Myocyte (in vitro differentiated cells): Measurements from ENCODE around the gene HOXD12. TPM values are rescaled to one million over a fixed set of nuclear protein-coding genes. Genes with fewer than 3 reads are reported as not detected.

Experiments
- DNase-seq: peaks from one replicate; pipeline ENCODE4 v3.0.0-alpha.2; 2012; ENCODE audit warnings: low read depth
- total RNA-seq: library from RNA; depleted of rRNA; stranded (reverse); fragments of >200 nt; gene quantifications from 2 replicates; pipeline ENCODE4 v1.2.3, GENCODE V29; 2014

Gene HOXD12
- total RNA-seq, 1 donor from 2014 or later, result not detected

GRCh38 chr2:176118601-176119339, 19.2 kb downstream of the HOXD12 start:
- DNase-seq, result peak; percentile 23

DNA sequence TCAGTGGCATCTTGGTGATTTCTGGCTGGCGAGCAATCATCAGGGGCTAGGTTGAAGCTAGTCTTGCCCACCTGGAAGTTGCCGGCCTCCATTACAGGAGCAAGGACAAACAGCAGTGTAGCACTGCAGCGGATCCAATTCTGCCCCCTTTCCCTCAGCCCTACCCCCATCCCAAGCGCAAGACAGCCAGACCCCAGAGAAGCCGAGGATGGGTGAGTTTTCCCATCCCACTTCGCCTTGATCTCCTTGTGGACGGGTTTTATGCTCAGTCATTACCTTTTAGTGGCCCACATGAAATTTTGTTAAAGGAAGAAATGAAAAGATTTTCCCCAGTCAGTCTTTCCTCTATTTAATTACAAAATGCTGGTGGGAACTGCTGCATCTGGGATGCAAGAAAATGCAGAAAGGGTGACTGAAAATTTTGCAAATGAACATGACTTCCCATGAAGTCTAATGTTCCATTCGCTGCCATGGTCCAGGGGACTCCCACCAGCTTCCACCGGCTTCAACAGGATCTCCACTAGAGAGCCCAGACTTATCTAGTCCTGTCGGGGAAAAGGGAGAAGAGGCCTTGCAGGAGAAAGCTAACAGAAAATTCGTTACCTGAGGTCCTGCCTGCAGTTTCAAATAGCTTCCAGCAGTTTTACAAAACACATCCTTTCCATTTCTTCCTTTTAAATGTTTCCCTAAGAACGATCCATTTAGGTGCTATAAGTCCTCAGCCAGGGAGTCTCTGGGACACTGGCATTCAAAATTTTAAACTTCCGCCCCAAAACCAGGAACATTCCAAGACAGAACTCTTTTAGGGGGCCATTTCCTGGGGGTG, 21.0 kb downstream of the HOXD12 start:
- DNase-seq, result no peak

GRCh38 chr2:176121190-176122051, 21.8 kb downstream of the HOXD12 start:
- no peak for DNase-seq

- peak; percentile 58 for DNase-seq
These were observed 22.6 kb downstream of the HOXD12 start for GRCh38 chr2:176122052-176122682.

DNA sequence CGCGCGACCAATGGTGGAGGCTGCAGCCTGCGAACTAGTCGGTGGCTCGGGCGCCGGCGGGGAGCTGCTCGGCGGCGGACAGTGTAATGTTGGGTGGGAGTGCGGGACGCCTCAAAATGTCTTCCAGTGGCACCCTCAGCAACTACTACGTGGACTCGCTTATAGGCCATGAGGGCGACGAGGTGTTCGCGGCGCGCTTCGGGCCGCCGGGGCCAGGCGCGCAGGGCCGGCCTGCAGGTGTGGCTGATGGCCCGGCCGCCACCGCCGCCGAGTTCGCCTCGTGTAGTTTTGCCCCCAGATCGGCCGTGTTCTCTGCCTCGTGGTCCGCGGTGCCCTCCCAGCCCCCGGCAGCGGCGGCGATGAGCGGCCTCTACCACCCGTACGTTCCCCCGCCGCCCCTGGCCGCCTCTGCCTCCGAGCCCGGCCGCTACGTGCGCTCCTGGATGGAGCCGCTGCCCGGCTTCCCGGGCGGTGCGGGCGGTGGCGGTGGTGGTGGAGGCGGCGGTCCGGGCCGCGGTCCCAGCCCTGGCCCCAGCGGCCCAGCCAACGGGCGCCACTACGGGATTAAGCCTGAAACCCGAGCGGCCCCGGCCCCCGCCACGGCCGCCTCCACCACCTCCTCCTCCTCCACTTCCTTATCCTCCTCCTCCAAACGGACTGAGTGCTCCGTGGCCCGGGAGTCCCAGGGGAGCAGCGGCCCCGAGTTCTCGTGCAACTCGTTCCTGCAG, 23.3 kb downstream of the HOXD12 start, which contains the start of gene HOXD9:
Gene HOXD9 (plus strand): TSS at position 37 of the 728 bp plus-strand sequence. CDS start 50 bp downstream, at position 87.
- DNase-seq, result no peak

DNA sequence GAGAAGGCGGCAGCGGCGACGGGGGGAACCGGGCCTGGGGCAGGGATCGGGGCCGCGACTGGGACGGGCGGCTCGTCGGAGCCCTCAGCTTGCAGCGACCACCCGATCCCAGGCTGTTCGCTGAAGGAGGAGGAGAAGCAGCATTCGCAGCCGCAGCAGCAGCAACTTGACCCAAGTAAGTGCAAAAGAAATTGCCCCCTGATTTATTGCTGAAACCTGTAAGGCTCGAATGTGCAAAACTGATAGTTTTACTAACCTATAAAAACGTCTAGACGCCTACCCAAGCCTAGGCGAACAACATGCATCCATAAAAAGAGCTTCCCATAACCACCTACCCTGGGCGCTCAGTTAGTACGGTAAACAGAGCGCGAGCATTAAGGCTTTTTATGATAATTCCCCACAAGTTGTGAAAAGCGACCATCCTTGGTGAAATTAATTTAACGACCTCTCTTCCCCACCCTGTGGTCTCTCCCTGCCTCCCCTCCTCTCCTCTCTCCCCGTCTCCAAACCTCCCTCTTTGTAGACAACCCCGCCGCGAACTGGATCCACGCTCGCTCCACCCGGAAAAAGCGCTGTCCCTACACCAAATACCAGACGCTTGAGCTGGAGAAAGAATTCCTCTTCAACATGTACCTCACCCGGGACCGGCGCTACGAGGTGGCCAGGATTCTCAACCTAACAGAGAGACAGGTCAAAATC, 24.0 kb downstream of the HOXD12 start:
- DNase-seq, result no peak

DNA sequence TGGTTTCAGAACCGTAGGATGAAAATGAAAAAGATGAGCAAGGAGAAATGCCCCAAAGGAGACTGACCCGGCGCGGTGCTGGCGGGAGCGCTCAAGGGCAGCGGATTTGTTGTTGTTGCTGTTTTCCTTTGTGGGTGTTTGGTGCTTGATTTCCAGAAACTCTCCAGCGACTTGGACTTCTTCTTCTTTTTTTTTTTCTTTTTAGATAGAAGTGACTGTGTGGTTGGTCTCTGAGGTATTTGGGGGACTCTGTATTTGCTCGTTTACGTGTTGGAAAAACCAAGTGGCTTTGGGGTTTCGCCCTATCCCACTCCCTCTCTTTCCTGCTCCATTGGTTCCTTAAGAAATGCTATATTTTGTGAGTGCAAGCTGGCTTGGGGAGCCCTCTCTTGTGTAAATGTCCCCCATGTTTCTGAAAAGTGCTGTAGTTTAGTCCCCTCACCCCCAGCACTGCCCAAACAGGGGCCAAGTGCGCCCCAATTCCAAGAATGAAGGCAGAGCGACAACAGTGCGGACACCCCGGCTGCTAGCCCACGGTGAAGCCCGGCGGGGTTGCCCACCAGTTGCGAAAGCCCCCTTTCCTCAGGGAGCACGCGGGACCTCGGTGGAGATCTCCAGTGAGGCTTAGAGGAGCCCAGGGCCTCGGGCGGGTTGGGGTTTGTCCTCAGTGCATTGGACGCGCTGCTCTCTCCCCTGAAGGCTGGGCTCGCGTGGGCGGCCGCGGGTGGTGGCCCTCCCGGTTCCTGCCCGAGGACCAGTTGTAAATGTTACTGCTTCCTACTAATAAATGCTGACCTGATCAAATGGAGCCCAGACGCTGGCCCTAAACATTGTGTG, 24.7 kb downstream of the HOXD12 start:
- DNase-seq, result no peak

GRCh38 chr2:176124947-176125771, 25.6 kb downstream of the HOXD12 start:
- no peak for DNase-seq

GRCh38 chr2:176125772-176126054, 26.1 kb downstream of the HOXD12 start:
- no peak for DNase-seq

- peak; percentile 71 for DNase-seq
These were observed 27.6 kb downstream of the HOXD12 start for GRCh38 chr2:176126929-176127773.

DNA sequence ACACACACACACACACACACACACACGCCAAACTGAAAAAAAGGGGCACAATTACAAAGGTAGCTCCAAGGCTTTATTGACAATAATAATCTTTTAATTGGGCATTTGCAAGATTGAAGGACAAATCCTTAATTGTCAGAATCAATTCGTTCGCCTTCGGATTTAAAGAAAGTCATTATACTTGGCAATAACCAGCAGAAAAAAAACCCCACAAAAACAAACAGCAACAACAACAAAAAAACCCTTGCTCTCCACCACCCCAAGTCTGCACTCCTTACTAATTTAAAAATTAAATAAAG, 28.1 kb downstream of the HOXD12 start:
- no peak for DNase-seq

DNA sequence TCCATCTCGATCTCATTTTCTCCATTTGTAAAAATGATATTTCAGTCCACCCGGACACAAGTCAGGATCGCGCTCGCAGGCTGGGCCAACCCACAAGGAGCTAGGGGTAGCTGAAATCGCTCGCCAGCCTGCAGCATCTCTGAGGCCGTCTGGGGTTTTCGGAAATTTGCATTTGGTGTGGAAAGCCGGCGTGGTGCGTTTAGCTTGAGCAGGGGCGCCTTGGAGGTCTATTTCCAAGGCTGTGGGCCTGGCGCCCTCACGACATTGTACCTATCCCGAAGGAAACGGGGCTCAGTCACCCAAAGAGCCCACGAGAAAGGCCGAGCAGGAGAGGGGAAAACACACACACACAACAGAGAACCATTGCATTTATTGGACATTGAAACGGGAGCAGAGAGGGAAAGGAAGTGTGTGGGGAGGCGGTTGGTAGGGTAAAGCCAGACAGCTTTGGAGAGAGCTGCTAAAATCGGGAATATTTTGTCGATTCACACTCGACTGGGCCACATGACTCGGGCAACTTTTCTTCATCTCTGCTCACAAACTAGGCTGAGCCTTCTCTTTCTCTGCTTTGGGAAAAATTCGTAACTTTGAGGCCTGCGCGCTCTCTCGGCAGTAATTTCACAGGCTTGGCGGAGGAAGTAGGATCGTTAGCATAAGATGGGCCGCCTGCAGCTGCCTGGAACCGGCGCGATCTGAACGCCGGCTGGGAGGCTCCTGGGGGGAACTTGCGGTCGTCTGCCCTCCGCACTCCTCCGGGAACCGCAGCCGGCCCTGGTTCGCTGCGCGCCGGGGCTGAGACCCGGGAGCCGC, 28.8 kb downstream of the HOXD12 start:
- no peak for DNase-seq

- peak; percentile 52 for DNase-seq
These were observed 29.6 kb downstream of the HOXD12 start, which contains the start of gene HOXD8 for GRCh38 chr2:176128982-176129796. Gene HOXD8 (plus strand): TSS chr2:176129705. CDS start chr2:176130367, 662 bp downstream.

GRCh38 chr2:176129813-176130146, 30.2 kb downstream of the HOXD12 start:
- DNase-seq, result peak; percentile 19

DNA sequence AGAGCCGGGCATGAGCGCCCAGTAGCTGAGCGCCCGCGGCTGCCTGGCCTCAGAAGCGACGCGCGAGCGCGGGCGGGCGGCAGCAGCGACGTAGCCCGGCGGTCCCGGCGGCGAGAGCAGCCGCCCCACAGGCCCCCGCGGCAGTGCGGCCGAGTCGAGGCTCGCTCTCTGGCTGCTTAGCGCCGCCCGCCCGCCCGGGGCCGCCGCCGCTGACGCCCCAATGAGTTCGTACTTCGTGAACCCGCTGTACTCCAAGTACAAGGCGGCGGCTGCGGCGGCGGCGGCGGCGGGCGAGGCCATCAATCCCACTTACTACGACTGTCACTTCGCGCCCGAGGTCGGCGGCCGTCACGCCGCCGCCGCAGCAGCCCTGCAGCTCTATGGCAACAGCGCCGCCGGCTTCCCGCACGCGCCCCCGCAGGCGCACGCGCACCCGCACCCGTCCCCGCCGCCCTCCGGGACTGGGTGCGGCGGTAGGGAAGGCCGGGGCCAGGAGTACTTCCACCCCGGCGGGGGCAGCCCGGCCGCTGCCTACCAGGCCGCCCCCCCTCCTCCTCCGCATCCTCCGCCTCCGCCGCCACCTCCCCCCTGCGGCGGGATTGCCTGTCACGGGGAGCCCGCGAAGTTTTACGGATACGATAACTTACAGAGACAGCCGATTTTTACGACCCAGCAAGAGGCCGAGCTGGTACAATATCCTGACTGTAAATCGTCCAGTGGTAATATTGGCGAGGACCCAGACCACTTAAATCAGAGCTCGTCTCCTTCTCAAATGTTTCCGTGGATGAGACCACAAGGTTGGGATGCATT, 30.8 kb downstream of the HOXD12 start:
- peak; percentile 22 for DNase-seq
